ENCODE data around the gene RNF4. TPM values are rescaled to one million over a fixed set of nuclear protein-coding genes. Genes with fewer than 3 reads are reported as not detected.

The RNF4 gene
- total RNA-seq, 1 donor from 2014 or later, result 63.8 TPM

DNA sequence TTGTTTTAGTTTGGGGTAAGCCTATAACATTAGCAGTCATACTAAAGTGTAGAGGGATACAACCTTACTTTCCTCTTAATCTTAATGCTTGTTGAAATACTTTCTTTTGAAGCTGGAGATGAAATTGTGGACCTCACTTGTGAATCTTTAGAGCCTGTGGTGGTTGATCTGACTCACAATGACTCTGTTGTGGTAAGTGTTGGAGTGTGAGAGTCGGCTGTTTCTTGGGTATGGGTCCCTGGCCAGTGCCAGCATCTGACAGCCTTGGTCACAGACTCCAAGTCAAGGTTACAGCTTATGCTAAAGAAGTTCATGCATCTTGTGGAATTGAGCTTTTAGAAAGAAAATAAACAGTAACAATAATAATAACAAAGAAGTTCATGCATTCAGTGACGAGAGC lies 31.6 kb downstream of the RNF4 start:
- Mint-ChIP-seq H3K27me3 (ENCODE audit: low read depth) (no peaks in the 10 kb centered on the region), H3K4me3 (no peak overlapping the region), H3K4me1 (no peaks in the 10 kb centered on the region), H3K9me3 (no peaks in the 10 kb centered on the region), H3K27ac (no peak overlapping the region), H3K36me3 (peaks cover 35% of the 10 kb centered on the region)
- TF ChIP-seq, protein P1, sequence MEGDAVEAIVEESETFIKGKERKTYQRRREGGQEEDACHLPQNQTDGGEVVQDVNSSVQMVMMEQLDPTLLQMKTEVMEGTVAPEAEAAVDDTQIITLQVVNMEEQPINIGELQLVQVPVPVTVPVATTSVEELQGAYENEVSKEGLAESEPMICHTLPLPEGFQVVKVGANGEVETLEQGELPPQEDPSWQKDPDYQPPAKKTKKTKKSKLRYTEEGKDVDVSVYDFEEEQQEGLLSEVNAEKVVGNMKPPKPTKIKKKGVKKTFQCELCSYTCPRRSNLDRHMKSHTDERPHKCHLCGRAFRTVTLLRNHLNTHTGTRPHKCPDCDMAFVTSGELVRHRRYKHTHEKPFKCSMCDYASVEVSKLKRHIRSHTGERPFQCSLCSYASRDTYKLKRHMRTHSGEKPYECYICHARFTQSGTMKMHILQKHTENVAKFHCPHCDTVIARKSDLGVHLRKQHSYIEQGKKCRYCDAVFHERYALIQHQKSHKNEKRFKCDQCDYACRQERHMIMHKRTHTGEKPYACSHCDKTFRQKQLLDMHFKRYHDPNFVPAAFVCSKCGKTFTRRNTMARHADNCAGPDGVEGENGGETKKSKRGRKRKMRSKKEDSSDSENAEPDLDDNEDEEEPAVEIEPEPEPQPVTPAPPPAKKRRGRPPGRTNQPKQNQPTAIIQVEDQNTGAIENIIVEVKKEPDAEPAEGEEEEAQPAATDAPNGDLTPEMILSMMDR (IDR thresholded peaks at IDR 0.05; ENCODE audit: unreplicated experiment), result no peak
- DNase-seq (ENCODE audit: low spot score in 2 of 2, unreplicated experiment in 2 of 2), result no peak

DNA sequence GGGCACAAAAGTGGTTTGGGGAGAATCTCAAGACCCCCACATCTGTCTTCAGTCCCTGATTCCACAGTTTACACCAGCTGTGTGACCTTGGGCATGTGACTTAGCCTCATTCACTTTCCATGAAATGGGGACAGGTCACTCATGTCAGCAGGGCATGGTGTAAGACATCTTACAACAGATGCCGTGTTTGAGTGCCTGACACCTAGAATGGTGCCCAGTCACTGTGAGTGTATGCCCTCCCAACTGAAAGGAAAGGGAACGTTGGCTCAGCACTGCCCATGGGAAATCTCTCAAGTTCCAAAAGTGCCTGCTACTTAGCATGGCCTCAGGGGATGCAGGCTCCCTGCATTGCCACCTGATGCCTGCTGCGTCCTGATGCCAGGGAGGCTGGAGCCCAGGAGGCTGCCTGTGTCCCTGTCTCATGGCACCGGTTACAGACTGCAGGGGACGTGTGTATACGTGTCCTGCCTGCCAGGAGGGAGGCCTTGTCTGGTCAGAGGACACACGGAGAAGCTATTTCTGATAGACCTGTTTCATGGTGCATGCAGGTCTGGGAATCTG lies 32.2 kb downstream of the RNF4 start:
- H3K27ac Mint-ChIP-seq, result no peak overlapping the region
- H3K4me1 Mint-ChIP-seq, result no peaks in the 10 kb centered on the region

DNA sequence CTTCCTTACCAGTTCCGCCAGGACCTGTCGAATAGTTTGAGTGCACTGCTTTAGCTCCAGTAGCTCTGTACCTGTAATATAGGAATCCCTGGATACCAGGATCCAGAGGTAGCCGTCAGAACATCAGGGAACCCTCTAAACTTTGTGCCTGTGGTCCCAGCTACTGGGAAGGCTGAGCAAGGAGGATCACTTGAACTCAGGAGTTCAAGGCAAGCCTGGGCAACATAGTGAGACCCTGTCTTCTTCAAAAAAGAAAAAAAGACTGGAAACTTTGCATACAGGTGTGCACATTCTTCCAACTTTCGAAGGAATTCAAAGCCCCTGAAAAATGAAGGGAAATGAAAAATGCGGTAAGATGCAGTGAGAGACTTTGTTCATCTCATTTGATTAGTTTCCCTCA lies 34.9 kb downstream of the RNF4 start:
- Mint-ChIP-seq H3K36me3 (peaks cover 32% of the 10 kb centered on the region), H3K4me3 (no peak overlapping the region), H3K27me3 (ENCODE audit: low read depth) (no peaks in the 10 kb centered on the region), H3K4me1 (no peaks in the 10 kb centered on the region), H3K27ac (no peak overlapping the region), H3K9me3 (no peaks in the 10 kb centered on the region)
- DNase-seq (ENCODE audit: low spot score in 2 of 2, unreplicated experiment in 2 of 2), result no peak
- TF ChIP-seq, protein P1 (IDR thresholded peaks at IDR 0.05; ENCODE audit: unreplicated experiment), result no peak

More for the DNA sequence above, 32.2 kb downstream of the RNF4 start:
- Mint-ChIP-seq H3K4me3 (no peak overlapping the region), H3K36me3 (peaks cover 34% of the 10 kb centered on the region), H3K9me3 (no peaks in the 10 kb centered on the region), H3K27me3 (ENCODE audit: low read depth) (no peaks in the 10 kb centered on the region)
- TF ChIP-seq, protein P1 (IDR thresholded peaks at IDR 0.05; ENCODE audit: unreplicated experiment), result no peak
- DNase-seq (ENCODE audit: low spot score in 2 of 2, unreplicated experiment in 2 of 2), result no peak

DNA sequence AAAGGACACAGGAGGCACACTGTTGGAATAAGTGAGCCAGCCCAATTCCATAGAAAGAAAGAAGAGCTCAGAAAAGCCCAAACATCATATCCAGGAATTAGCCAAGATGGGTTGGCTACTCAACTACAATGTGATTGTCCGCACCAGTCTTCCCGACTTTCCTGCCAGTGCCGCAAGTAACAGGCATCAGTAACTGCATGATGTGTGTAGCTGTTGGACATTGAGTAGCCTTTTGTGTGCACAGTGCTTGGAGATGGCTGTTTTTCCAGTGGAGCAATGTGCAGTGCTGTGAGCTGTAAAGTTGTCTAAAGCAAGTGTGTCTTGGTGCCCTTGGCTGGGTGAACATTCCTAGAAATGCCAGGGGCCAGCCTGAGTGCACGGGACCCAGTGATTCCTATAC lies 38.4 kb downstream of the RNF4 start:
- TF ChIP-seq, protein P1 (IDR thresholded peaks at IDR 0.05; ENCODE audit: unreplicated experiment), result no peak
- Mint-ChIP-seq H3K4me1 (no peaks in the 10 kb centered on the region), H3K27me3 (ENCODE audit: low read depth) (no peaks in the 10 kb centered on the region), H3K27ac (no peak overlapping the region), H3K36me3 (peaks cover 17% of the 10 kb centered on the region), H3K4me3 (no peak overlapping the region), H3K9me3 (no peaks in the 10 kb centered on the region)
- no peak for DNase-seq (ENCODE audit: low spot score in 2 of 2, unreplicated experiment in 2 of 2)

DNA sequence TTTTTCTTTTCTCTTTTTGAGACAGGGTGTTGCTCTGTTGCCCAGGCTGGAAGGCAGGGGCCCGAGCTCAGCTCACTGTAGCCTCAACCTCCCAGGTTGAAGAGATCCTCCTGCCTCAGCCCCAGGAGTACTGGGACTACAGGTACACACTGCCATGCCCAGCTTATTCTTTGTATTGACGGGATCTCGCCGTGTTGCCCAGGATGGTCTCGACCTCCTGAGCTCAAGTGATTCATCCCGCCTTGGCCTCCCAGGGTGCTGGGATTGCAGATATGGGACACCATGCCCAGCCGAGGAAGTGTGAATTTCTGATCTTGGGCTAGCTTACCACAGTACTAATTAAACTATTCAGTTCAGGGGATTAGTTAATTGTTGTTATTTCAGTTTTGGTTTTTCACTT lies 38.9 kb downstream of the RNF4 start:
- TF ChIP-seq, protein P1 (IDR thresholded peaks at IDR 0.05; ENCODE audit: unreplicated experiment), result no peak
- H3K4me1 Mint-ChIP-seq, result no peaks in the 10 kb centered on the region
- H3K27ac Mint-ChIP-seq, result no peak overlapping the region
- H3K27me3 Mint-ChIP-seq (ENCODE audit: low read depth), result no peaks in the 10 kb centered on the region
- H3K36me3 Mint-ChIP-seq, result peaks cover 17% of the 10 kb centered on the region
- H3K4me3 Mint-ChIP-seq, result no peak overlapping the region
- no peaks in the 10 kb centered on the region for H3K9me3 Mint-ChIP-seq
- no peak for DNase-seq (ENCODE audit: low spot score in 2 of 2, unreplicated experiment in 2 of 2)

Data from mesothelial cell of epicardium (in vitro differentiated cells).